Skeletal muscle tissue (tissue), 4 donors: ENCODE results near the gene TTLL11. TPM values are rescaled to one million over a fixed set of nuclear protein-coding genes. Genes with fewer than 3 reads are reported as not detected.

Experiments used
- H3K27ac ChIP-seq: one replicate; pipeline ENCODE4 v1.7.0; 2013; ENCODE audit warnings: mild to moderate bottlenecking, low read depth, low read length, inconsistent platforms
- H3K27me3 ChIP-seq, 3 donors: one replicate each; pipeline ENCODE4 v1.7.0; 2013; ENCODE audit warnings: low read length in 3 of 3; ENCODE audit not compliant: control insufficient read depth in 3 of 3, insufficient read depth in 3 of 3
- H3K36me3 ChIP-seq, 3 donors: one replicate each; pipeline ENCODE4 v1.7.0; 2013; ENCODE audit warnings: low read length in 3 of 3; ENCODE audit not compliant: control insufficient read depth in 3 of 3, insufficient read depth in 3 of 3
- H3K4me1 ChIP-seq, 3 donors: one replicate each; pipeline ENCODE4 v1.7.0; 2013; ENCODE audit warnings: low read length in 3 of 3, mild to moderate bottlenecking in 3 of 3; ENCODE audit not compliant: control insufficient read depth in 3 of 3, insufficient read depth in 3 of 3
- H3K4me3 ChIP-seq, 3 donors: one replicate each; pipeline ENCODE4 v1.7.0; 2013; ENCODE audit warnings: low read length in 3 of 3
- H3K9ac ChIP-seq, 3 donors: one replicate each; pipeline ENCODE4 v1.7.0; 2013; ENCODE audit warnings: low read length in 3 of 3, mild to moderate bottlenecking in 3 of 3, moderate library complexity in 2 of 3, low read depth in 1 of 3
- H3K9me3 ChIP-seq, 3 donors: one replicate each; pipeline ENCODE4 v1.7.0; 2013; ENCODE audit warnings: low read length in 3 of 3; ENCODE audit not compliant: control insufficient read depth in 3 of 3
- total RNA-seq: library from RNA; depleted of rRNA; stranded (reverse); fragments of >200 nt; gene quantifications from one replicate; pipeline ENCODE4 v1.2.3, GENCODE V29; 2014
- donor health status: Osteomylitis.

Gene TTLL11
- total RNA-seq, 1 donor from 2014 or later = 13.0 TPM

- Histone ChIP-seq H3K27me3 (no peaks in the 10 kb centered on the region), H3K27ac (no peak overlapping the region), H3K9me3 (no peaks in the 10 kb centered on the region), H3K9ac (no peak overlapping the region), H3K4me1 (no peaks in the 10 kb centered on the region), H3K4me3 (no peak overlapping the region), H3K36me3 (peaks cover 0 to 3% (median under 1%) of the 10 kb centered on the region in 3 donors)
These were observed 149.6 kb downstream of the TTLL11 start for GRCh38 chr9:121943463-121943862.

- Histone ChIP-seq H3K27ac (no peak overlapping the region), H3K36me3 (peaks cover 0 to 3% (median 0%) of the 10 kb centered on the region in 3 donors), H3K4me3 (no peak overlapping the region), H3K27me3 (no peaks in the 10 kb centered on the region), H3K4me1 (no peaks in the 10 kb centered on the region), H3K9me3 (no peaks in the 10 kb centered on the region), H3K9ac (no peak overlapping the region)
These were observed 150.2 kb downstream of the TTLL11 start for GRCh38 chr9:121942866-121943382.

- no peak overlapping the region for H3K4me3 ChIP-seq
- no peak overlapping the region for H3K27ac ChIP-seq
- H3K9me3 ChIP-seq = no peaks in the 10 kb centered on the region
- H3K36me3 ChIP-seq = peaks cover 0 to 3% (median 0%) of the 10 kb centered on the region in 3 donors
- H3K9ac ChIP-seq = no peak overlapping the region
- H3K4me1 ChIP-seq = no peaks in the 10 kb centered on the region
- H3K27me3 ChIP-seq = no peaks in the 10 kb centered on the region
These were observed 150.8 kb downstream of the TTLL11 start for GRCh38 chr9:121942313-121942712.

- peaks cover 0 to 3% (median 0%) of the 10 kb centered on the region in 3 donors for H3K36me3 ChIP-seq
- no peak overlapping the region for H3K9ac ChIP-seq
- H3K4me1 ChIP-seq = no peaks in the 10 kb centered on the region
- no peaks in the 10 kb centered on the region for H3K27me3 ChIP-seq
- no peak overlapping the region for H3K4me3 ChIP-seq
- H3K27ac ChIP-seq = no peak overlapping the region
- no peaks in the 10 kb centered on the region for H3K9me3 ChIP-seq
These were observed 153.5 kb downstream of the TTLL11 start for GRCh38 chr9:121939643-121940042.

GRCh38 chr9:121938621-121939020, 154.5 kb downstream of the TTLL11 start:
- Histone ChIP-seq H3K9me3 (no peaks in the 10 kb centered on the region), H3K27me3 (no peaks in the 10 kb centered on the region), H3K9ac (no peak overlapping the region), H3K36me3 (peaks cover 0 to 3% (median 0%) of the 10 kb centered on the region in 3 donors), H3K4me3 (no peak overlapping the region), H3K4me1 (no peaks in the 10 kb centered on the region), H3K27ac (no peak overlapping the region)

- no peaks in the 10 kb centered on the region for H3K4me1 ChIP-seq
- H3K27me3 ChIP-seq = no peaks in the 10 kb centered on the region
- H3K36me3 ChIP-seq = no peaks in the 10 kb centered on the region
- no peak overlapping the region for H3K9ac ChIP-seq
- H3K9me3 ChIP-seq = no peaks in the 10 kb centered on the region
- no peak overlapping the region for H3K27ac ChIP-seq
- no peak overlapping the region for H3K4me3 ChIP-seq
These were observed 155.9 kb downstream of the TTLL11 start for GRCh38 chr9:121937240-121937639.

GRCh38 chr9:121935739-121936138, 157.4 kb downstream of the TTLL11 start:
- Histone ChIP-seq H3K9ac (no peak overlapping the region), H3K9me3 (no peaks in the 10 kb centered on the region), H3K27me3 (no peaks in the 10 kb centered on the region), H3K27ac (no peak overlapping the region), H3K4me1 (peaks cover 2 to 4% (median 4%) of the 10 kb centered on the region in 3 donors), H3K4me3 (no peak overlapping the region), H3K36me3 (no peaks in the 10 kb centered on the region)

GRCh38 chr9:121930956-121931355, 162.2 kb downstream of the TTLL11 start:
- no peaks in the 10 kb centered on the region for H3K27me3 ChIP-seq
- peaks cover 2 to 4% (median 4%) of the 10 kb centered on the region in 3 donors for H3K4me1 ChIP-seq
- peaks cover 0 to 4% (median 3%) of the 10 kb centered on the region in 3 donors for H3K36me3 ChIP-seq
- no peaks in the 10 kb centered on the region for H3K9me3 ChIP-seq
- no peak overlapping the region for H3K27ac ChIP-seq
- no peak overlapping the region for H3K4me3 ChIP-seq
- H3K9ac ChIP-seq = no peak overlapping the region

- Histone ChIP-seq H3K4me3 (no peak overlapping the region), H3K36me3 (peaks cover 0 to 4% (median 3%) of the 10 kb centered on the region in 3 donors), H3K9ac (no peak overlapping the region), H3K27me3 (no peaks in the 10 kb centered on the region), H3K4me1 (peaks cover 2 to 4% (median 4%) of the 10 kb centered on the region in 3 donors), H3K9me3 (no peaks in the 10 kb centered on the region), H3K27ac (no peak overlapping the region)
These were observed 162.9 kb downstream of the TTLL11 start for GRCh38 chr9:121929893-121930875.

GRCh38 chr9:121927636-121928035, 165.5 kb downstream of the TTLL11 start:
- H3K4me1 ChIP-seq = peaks cover 2 to 4% (median 4%) of the 10 kb centered on the region in 3 donors
- H3K36me3 ChIP-seq = peaks cover 0 to 4% (median 3%) of the 10 kb centered on the region in 3 donors
- no peaks in the 10 kb centered on the region for H3K9me3 ChIP-seq
- H3K27me3 ChIP-seq = no peaks in the 10 kb centered on the region
- no peak overlapping the region for H3K9ac ChIP-seq
- no peak overlapping the region for H3K27ac ChIP-seq
- no peak overlapping the region for H3K4me3 ChIP-seq
